OCI-LY7 (cell line): ENCODE measurements around the gene STON2. TPM values are rescaled to one million over a fixed set of nuclear protein-coding genes. Genes with fewer than 3 reads are reported as not detected.
A peak's percentile ranks its signal among the peaks of the same experiment; 100 is the strongest.

Experiments
- BruUV-seq: library from RNA; stranded (reverse); fragments of 400-500 nt; replicated peaks from 2 replicates; lab custom pipeline; 2021; lab: Mats Ljungman, UMichigan
- CTCF ChIA-PET: fragments of 300-600 bp; sonication (Branson Sonifier 250); formaldehyde crosslinking; loops from one replicate; lab custom pipeline; 2022; ENCODE audit warnings: antibody characterized with exemption; ENCODE audit not compliant: unreplicated experiment; lab: Charles Lee
- POLR2A ChIA-PET: fragments of 300-600 bp; sonication (Branson Sonifier 250); formaldehyde crosslinking; loops from one replicate; lab custom pipeline; 2022; ENCODE audit warnings: antibody characterized with exemption; lab: Charles Lee
- DNase-seq: peaks from one replicate; pipeline ENCODE4 v3.0.0-alpha.2; 2015; ENCODE audit warnings: low spot score
- H2AFZ ChIP-seq: fragments of 200-600 bp; sonication (generic), shearing (Covaris generic); 2 replicates; pipeline ENCODE4 v1.6.1; 2014; ENCODE audit warnings: mild to moderate bottlenecking, antibody characterized with exemption, low read length, moderate library complexity
- H3K27ac ChIP-seq: fragments of 200-600 bp; sonication (generic); 2 replicates; pipeline ENCODE4 v1.5.1; 2014; ENCODE audit warnings: mixed run types, low read depth, mild to moderate bottlenecking, moderate library complexity, low read length, inconsistent platforms; ENCODE audit not compliant: poor library complexity, severe bottlenecking
- H3K36me3 ChIP-seq: fragments of 200-600 bp; sonication (generic); 2 replicates; pipeline ENCODE4 v1.6.1; 2014; ENCODE audit warnings: mild to moderate bottlenecking, antibody characterized with exemption, low read length, moderate library complexity, mixed read lengths; ENCODE audit not compliant: insufficient read depth
- H3K4me1 ChIP-seq: fragments of 200-600 bp; sonication (generic); 2 replicates; pipeline ENCODE4 v1.5.1; 2014; ENCODE audit warnings: mild to moderate bottlenecking, low read length; ENCODE audit not compliant: insufficient read depth, poor library complexity, severe bottlenecking
- H3K4me2 ChIP-seq: fragments of 200-600 bp; sonication (generic); 2 replicates; pipeline ENCODE4 v1.6.1; 2014; ENCODE audit warnings: mild to moderate bottlenecking, low read length
- H3K4me3 ChIP-seq: fragments of 200-600 bp; sonication (generic); 2 replicates; pipeline ENCODE4 v1.5.1; 2014; ENCODE audit warnings: mild to moderate bottlenecking, low read depth, low read length; ENCODE audit not compliant: poor library complexity, severe bottlenecking
- H3K79me2 ChIP-seq: fragments of 200-600 bp; sonication (generic); 2 replicates; pipeline ENCODE4 v1.6.1; 2016; ENCODE audit warnings: low read depth, mild to moderate bottlenecking, low read length, moderate library complexity, mixed read lengths; ENCODE audit not compliant: insufficient read depth
- H3K9me2 ChIP-seq: fragments of 200-600 bp; sonication (generic); 2 replicates; pipeline ENCODE4 v1.6.1; 2016; ENCODE audit warnings: mild to moderate bottlenecking, low read length, mixed read lengths; ENCODE audit not compliant: insufficient read depth
- H3K9me3 ChIP-seq: fragments of 200-600 bp; sonication (generic); 2 replicates; pipeline ENCODE4 v1.6.1; 2014; ENCODE audit warnings: mild to moderate bottlenecking, mixed run types, low read length, mixed read lengths
- H4K20me1 ChIP-seq: fragments of 200-600 bp; sonication (generic); 2 replicates; pipeline ENCODE4 v1.6.1; 2014; ENCODE audit warnings: mild to moderate bottlenecking, antibody characterized with exemption, low read length, moderate library complexity, mixed read lengths; ENCODE audit not compliant: insufficient read depth
- CTCF ChIP-seq: fragments of 200-600 bp; sonication (generic); conservative IDR thresholded peaks from 2 replicates; pipeline ENCODE4 v1.5.1; 2014; ENCODE audit warnings: mild to moderate bottlenecking, antibody characterized with exemption, low read length, moderate library complexity, mixed read lengths
- EZH2phosphoT487 ChIP-seq: fragments of 200-600 bp; sonication (generic); IDR thresholded peaks from 2 replicates; pipeline ENCODE4 v1.6.1; 2018; ENCODE audit warnings: low read depth, borderline replicate concordance, mild to moderate bottlenecking, mixed run types, antibody characterized with exemption, low read length, moderate library complexity, mixed read lengths
- intact Hi-C: fragments of 100-400 bp; cut with micrococcal nuclease; formaldehyde crosslinking; loops from one replicate; pipeline ENCODE4 v1.10.0; 2022; ENCODE audit not compliant: unreplicated experiment
- small RNA-seq: library from RNA; depleted of rRNA; stranded (forward); fragments of <200 nt; gene quantifications from one replicate; pipeline ENCODE3, GENCODE V24; 2014
- total RNA-seq, 2 experiments: library from RNA; depleted of rRNA in 1 of 2; stranded (reverse); fragments of >200 nt in 1 of 2; shearing (Covaris generic) in 1 of 2; gene quantifications; 2 replicates each; pipeline ENCODE4 v1.2.3, GENCODE V29; 2014 to 2022

Gene STON2
- total RNA-seq, 2 experiments from 2014 or later: 0.25 TPM; not detected in 1

- Histone ChIP-seq H4K20me1 (no peaks in the 10 kb centered on the region; the same call in 1 of the 2 replicates), H3K4me1 (peaks cover 25% of the 10 kb centered on the region), H3K36me3 (peaks cover 98% of the 10 kb centered on the region), H2AFZ (no peak overlapping the region), H3K9me2 (no peaks in the 10 kb centered on the region), H3K4me2 (no peak overlapping the region), H3K9me3 (no peaks in the 10 kb centered on the region), H3K4me3 (no peak overlapping the region), H3K27ac (no peak overlapping the region), H3K79me2 (peaks cover 94% of the 10 kb centered on the region)
- peak; percentile 37 for DNase-seq
- intact Hi-C loops: loop anchor here (5.0 kb wide), 1 partner anchor 215 kb away; no protein-coding TSS in a partner anchor
- CTCF ChIA-PET: no interaction called here
- POLR2A ChIA-PET: interaction anchor here (0.7 to 0.9 kb wide), 3 partner anchors 9 to 322 kb away, joined by 3 read pairs; partner anchors contain the start of gene SEL1L
- no TSS peak for BruUV-seq
- TF ChIP-seq EZH2phosphoT487 (no peak), CTCF (peak; percentile 68)
Observed at GRCh38 chr14:81211844-81212243, 188.3 kb downstream of the STON2 start.

Small RNA genes lying within 50 kb of the gene (small RNA-seq; reads per million reads assigned to genes)
- gene DYNLL1P1 (not detected), gene DYNLL1P2 (not detected)

Other genes with a start within 250 kb of the STON2 start
- gene GTF2A1, start 179.4 kb downstream of the STON2 start, total RNA-seq (2014; rRNA removed; shearing (Covaris generic)): 32.5 and 35.1 TPM in 2 replicates
- 69.8 and 70.6 TPM in 2 replicates for gene GTF2A1, start 179.4 kb downstream of the STON2 start, total RNA-seq (2022)
- gene SEL1L, start 133.5 kb upstream of the STON2 start, total RNA-seq (2014; rRNA removed; shearing (Covaris generic)): 58.3 and 68.8 TPM in 2 replicates
- 185 and 195 TPM in 2 replicates for gene SEL1L, start 133.5 kb upstream of the STON2 start, total RNA-seq (2022)